ENCODE measurements around the gene RNF112. TPM values are rescaled to one million over a fixed set of nuclear protein-coding genes. Genes with fewer than 3 reads are reported as not detected.

Gene RNF112
- total and polyA plus RNA-seq, 2 of the 13 experiments (the other 11 are each of a cell fraction or from before 2014, with no cell fraction given) = 0.05 TPM; not detected in 1

DNA sequence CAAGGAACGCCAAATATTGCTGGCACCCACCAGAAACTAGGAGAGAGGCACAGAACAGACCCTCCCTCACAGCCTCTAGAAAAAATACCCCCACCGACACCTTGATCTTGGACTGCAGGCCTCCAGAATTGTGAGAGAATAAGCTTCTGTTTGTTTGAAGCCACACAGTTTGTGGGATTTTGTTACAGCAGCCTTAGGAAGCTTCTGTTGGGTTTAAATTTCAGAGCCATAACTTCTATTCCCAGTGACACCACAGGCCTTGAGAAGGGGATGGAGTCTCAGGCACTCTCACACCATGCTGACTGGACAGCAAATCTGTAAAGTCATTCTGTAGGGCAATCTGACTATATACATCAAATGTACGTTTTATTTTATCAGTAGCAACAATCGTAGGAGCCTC lies 38.6 kb downstream of the RNF112 start (continued):
- TF ChIP-seq, protein P1, sequence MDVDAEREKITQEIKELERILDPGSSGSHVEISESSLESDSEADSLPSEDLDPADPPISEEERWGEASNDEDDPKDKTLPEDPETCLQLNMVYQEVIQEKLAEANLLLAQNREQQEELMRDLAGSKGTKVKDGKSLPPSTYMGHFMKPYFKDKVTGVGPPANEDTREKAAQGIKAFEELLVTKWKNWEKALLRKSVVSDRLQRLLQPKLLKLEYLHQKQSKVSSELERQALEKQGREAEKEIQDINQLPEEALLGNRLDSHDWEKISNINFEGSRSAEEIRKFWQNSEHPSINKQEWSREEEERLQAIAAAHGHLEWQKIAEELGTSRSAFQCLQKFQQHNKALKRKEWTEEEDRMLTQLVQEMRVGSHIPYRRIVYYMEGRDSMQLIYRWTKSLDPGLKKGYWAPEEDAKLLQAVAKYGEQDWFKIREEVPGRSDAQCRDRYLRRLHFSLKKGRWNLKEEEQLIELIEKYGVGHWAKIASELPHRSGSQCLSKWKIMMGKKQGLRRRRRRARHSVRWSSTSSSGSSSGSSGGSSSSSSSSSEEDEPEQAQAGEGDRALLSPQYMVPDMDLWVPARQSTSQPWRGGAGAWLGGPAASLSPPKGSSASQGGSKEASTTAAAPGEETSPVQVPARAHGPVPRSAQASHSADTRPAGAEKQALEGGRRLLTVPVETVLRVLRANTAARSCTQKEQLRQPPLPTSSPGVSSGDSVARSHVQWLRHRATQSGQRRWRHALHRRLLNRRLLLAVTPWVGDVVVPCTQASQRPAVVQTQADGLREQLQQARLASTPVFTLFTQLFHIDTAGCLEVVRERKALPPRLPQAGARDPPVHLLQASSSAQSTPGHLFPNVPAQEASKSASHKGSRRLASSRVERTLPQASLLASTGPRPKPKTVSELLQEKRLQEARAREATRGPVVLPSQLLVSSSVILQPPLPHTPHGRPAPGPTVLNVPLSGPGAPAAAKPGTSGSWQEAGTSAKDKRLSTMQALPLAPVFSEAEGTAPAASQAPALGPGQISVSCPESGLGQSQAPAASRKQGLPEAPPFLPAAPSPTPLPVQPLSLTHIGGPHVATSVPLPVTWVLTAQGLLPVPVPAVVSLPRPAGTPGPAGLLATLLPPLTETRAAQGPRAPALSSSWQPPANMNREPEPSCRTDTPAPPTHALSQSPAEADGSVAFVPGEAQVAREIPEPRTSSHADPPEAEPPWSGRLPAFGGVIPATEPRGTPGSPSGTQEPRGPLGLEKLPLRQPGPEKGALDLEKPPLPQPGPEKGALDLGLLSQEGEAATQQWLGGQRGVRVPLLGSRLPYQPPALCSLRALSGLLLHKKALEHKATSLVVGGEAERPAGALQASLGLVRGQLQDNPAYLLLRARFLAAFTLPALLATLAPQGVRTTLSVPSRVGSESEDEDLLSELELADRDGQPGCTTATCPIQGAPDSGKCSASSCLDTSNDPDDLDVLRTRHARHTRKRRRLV (CRISPR knock-in tag; IDR thresholded peaks at IDR 0.05) = no peak

- no peak for DNase-seq (ENCODE audit: low spot score)
- Histone ChIP-seq H2AFZ (ENCODE audit: low read length) (no peak overlapping the region), H3K79me2 (ENCODE audit: insufficient read depth, low read length) (no peaks in the 10 kb centered on the region), H3K4me3 (replicated peaks in 1 of 3; ENCODE audit: insufficient read depth in 1 of 3, low read depth in 2 of 3, low read length in 3 of 3) (no peak overlapping the region), H3K36me3 (replicated peaks in 1 of 2; ENCODE audit: control insufficient read depth in 1 of 2, insufficient read depth in 2 of 2, low read length in 2 of 2) (no peaks in the 10 kb centered on the region), H3K27ac (ENCODE audit: extremely low read length, insufficient read depth, low read length) (no peak overlapping the region), H3K4me1 (ENCODE audit: insufficient read depth, low read length) (peaks cover 10% of the 10 kb centered on the region), H3K4me2 (ENCODE audit: low read depth, low read length) (no peak overlapping the region), H3K27me3 (ENCODE audit: control insufficient read depth in 1 of 2, insufficient read depth in 2 of 2, low read length in 2 of 2) (peaks cover 1 to 13% of the 10 kb centered on the region in 2 experiments; a peak in 3 of 5 replicates), H3K9me3 (ENCODE audit: low read length) (no peaks in the 10 kb centered on the region), H3K9ac (ENCODE audit: insufficient read depth, low read depth, low read length) (no peak overlapping the region), H4K20me1 (ENCODE audit: insufficient read depth, low read length) (no peaks in the 10 kb centered on the region)
- in situ Hi-C loops (cut with HindIII; ENCODE audit: extremely low pct_ligation_motif_present, low pct_unique_long_range_greater_than_20kb) = no loop called here
- WGBS (ENCODE audit: low lambda C conversion rate) = 0% methylated on average over 1 of the region's 3 CpGs
- ChIA-PET POLR2A (no interaction called here), CTCF (ENCODE audit: low intra/inter-chr PET ratio, low total read pairs) (no interaction called here)
- no peak for FAIRE-seq
- no TSS peak for BruUV-seq (replicated peaks)
- ATAC-seq = no peak
- intact Hi-C loops (cut with micrococcal nuclease; ENCODE audit: unreplicated experiment) = no loop called here
- TF ChIP-seq, protein P2, sequence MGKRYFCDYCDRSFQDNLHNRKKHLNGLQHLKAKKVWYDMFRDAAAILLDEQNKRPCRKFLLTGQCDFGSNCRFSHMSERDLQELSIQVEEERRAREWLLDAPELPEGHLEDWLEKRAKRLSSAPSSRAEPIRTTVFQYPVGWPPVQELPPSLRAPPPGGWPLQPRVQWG (CRISPR knock-in tag; IDR thresholded peaks at IDR 0.05; ENCODE audit: borderline replicate concordance, low read depth) = no peak
- TF ChIP-seq HOXA9 (CRISPR knock-in tag; IDR thresholded peaks at IDR 0.05; ENCODE audit: borderline replicate concordance) = no peak
- TF ChIP-seq, protein P3, sequence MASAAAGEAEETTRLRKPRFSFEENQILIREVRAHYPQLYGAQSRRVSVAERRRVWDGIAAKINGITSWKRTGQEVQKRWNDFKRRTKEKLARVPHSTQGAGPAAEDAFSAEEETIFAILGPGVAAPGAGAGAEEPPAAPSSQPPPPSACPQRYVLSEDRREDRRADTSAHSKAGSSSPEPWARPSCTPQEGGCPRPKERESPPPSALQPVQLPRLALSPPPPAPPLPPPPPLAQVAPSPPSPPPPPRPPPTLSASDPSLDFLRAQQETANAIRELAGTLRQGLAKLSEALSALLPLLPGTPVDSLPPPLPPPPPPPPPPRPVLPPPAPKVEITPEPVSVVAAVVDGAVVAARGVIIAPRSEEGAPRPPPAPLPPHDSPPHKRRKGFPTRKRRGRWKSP (CRISPR knock-in tag; IDR thresholded peaks at IDR 0.05) = no peak
- no peak for TF ChIP-seq ZFAT (CRISPR knock-in tag; conservative IDR thresholded peaks at IDR 0.05)
- TF ChIP-seq, protein P4, sequence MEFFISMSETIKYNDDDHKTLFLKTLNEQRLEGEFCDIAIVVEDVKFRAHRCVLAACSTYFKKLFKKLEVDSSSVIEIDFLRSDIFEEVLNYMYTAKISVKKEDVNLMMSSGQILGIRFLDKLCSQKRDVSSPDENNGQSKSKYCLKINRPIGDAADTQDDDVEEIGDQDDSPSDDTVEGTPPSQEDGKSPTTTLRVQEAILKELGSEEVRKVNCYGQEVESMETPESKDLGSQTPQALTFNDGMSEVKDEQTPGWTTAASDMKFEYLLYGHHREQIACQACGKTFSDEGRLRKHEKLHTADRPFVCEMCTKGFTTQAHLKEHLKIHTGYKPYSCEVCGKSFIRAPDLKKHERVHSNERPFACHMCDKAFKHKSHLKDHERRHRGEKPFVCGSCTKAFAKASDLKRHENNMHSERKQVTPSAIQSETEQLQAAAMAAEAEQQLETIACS (CRISPR knock-in tag; IDR thresholded peaks at IDR 0.05) = no peak
- TF ChIP-seq CEBPZ (IDR thresholded peaks at IDR 0.05; ENCODE audit: low read length) = no peak
- no peak for TF ChIP-seq ZNF451 (CRISPR knock-in tag; IDR thresholded peaks at IDR 0.05)
- TF ChIP-seq HIC2 (CRISPR knock-in tag; IDR thresholded peaks at IDR 0.05; ENCODE audit: low read depth) = no peak
Measured at GRCh38 chr17:19453296-19453695, 42.3 kb downstream of the RNF112 start.

Measured in HepG2 (cell line).